NCI-H69 (cell line): ENCODE results near the gene PARM1.

Experiments
- DNase-seq: peaks from one replicate; lab custom pipeline; 2025; lab: John Stamatoyannopoulos, UW

The PARM1 gene

DNA sequence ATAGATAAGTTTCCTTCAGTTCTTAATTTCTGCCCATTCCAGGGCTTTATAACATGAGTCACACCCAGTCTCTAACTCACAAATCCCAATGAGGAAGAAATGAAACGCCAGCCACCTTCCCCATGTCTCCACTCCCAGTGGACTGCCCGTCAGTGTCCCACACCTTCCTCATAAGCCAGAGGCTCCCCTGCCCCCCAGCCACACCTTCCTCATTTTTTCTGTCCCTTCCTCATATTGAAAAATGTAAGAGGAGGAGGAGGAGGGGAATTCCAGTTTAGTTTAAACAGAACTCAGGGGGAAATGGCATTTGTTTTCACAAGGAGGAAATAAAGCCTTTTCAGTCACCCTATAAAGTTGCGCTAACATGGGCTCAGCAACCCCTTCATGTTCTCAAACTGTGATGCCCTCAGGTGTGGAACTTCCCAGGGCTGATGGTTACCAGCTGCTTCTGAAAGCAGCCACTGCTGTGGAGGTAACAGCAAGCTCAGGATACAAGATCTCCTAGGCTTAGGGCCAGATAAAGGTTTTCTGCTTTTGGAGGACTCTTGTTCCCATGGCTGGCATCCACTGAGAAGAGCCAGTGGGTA, 97.8 kb downstream of the PARM1 start:
- DNase-seq, result peak; percentile 3

DNA sequence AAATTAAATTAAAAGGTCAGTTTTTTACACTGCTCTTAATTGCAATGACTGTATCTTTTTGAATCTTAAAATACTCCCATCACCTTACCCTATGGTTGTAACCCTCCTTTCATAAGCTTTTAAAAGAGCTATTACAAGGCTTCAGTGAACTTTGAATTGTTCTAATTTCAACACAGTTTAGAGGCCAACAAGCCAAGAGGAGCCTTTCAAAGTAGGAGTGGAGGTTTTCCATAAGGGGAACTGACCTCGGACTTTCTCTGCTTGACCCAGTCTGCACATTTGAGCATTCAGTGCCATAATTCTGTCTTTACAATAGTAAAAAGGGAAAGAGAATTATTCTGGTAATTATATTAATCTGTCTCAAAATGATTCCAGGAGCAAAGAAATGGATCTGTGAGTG, 98.9 kb downstream of the PARM1 start:
- no peak for DNase-seq

DNA sequence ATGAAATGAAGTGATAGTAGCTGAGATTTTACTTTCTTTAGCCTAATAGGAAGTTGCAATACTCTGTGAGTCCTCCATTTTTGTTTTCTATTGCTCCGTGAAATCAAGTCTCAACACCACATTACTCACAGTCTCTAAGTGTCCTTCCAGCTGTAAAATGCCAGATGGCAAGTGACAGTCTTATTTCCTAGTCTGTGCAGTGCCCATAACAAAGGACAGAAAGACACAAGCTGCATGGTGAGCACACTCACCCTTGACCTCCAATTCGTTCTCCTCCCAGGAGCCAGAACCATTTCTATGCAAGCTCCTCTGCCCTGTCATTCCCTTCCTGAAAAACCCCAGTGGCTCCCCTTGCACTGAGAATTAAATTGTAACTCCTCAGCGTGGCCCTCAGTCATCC, 101.6 kb downstream of the PARM1 start:
- peak; percentile 21 for DNase-seq

DNA sequence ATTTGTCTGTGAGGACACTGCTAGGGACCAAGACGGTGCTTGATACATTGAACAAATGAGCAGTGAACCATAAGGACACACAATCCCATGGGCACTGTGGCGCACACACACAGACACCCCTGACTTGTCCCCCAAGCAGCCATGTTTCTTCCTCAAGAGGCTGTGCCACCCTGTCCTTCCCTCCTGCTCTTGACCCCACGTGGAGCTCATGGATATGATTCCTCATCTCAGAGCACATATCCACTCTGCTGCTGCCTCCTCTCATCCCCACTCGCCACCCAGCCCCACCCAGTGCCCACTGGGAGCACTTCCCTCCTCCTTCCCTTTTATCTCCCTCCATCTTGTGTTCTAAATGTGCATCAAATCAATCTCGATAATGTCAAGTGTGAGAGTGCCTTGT, 102.4 kb downstream of the PARM1 start:
- DNase-seq, result no peak

DNA sequence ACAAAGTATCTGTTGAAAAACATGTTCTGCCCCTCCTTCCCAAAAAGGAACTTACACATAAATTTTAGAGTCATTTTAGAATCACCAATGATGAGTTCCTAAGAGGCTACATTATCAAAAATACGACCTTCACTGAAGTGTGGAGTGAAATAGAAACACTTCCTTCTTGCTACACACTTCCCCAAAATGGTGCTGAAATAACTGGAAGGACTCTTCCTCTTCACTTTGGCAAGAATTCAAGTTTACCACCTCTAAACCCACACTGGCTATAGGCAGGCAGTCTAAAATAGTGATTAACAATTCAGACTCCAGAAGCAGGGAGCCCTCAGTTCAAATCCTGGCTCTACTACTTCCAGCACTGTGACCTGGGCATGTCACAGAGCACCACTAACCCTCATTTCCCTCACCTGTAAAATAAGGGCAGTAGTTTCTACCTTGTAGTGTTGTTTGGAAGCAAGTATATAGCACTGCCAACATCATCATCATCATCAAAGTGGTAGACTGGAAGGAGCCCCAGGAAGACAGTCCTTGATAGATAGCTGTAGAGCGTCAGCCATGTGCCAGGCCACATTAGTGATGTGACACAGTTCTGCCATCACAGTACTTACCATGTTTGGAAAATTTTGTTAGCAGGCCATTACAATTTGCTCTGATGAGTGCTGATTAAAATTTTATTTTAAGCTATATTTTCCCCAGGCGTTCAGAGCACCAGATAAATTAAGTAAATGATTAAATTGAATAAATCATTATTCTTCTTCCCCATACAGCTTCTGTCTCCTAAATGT, 103.3 kb downstream of the PARM1 start:
- DNase-seq, result no peak

DNA sequence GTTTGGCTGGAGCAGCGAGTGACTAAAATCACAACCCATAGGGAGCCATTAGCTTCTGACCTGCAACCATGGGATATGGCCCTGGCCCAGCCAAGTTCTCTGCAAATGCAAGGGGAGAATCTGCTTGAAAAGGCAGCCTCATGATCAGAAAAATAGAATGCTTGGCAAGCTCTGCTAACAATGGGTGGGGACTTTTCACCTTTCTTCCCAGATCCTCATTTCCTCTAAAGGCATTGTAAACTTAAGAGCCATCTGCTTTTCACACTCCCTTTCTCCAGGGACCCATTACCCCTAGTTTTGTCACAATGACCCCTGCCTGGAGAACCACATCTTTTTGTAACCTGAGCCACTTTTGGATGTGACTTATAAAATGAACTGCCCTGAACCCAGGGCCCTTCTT, 104.3 kb downstream of the PARM1 start:
- peak; percentile 76 for DNase-seq

DNA sequence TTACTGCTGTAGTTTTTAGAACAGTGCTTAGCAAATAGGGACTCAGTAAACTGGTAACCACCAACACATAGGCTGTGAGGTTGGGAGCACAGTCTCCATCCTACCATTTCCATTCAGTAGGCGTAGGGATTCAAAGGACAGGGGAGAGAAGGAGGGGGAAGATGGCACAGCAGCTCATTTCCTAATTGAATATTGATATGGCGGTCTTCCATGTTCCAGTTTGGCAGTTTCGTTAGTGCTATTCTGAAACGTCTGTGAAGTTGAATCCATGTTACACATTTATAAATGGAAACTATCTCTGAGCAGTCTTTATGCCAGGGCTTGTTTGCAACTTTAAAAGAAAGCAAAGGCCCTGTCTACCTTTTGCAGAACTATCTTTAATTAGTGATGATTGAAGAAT, 105.5 kb downstream of the PARM1 start:
- no peak for DNase-seq

DNA sequence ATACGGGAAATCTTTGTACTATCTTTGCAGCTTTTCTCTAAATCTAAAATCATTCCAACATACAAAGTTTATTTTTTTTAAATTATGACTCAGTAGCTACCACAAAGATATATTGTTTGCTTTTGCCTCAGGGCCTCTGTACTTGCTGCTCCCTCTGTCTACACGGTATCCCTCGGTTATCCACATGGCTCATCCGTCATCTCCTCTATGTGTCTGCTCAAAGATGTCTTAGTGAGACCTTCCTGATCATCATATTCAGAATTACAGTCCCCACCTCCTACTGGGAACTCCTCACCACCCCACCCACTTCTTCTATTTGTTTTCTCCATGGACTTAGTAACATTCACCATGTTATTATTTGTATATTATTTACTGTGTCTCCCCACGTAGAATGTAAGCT, 107.8 kb downstream of the PARM1 start:
- DNase-seq, result peak; percentile 2

DNA sequence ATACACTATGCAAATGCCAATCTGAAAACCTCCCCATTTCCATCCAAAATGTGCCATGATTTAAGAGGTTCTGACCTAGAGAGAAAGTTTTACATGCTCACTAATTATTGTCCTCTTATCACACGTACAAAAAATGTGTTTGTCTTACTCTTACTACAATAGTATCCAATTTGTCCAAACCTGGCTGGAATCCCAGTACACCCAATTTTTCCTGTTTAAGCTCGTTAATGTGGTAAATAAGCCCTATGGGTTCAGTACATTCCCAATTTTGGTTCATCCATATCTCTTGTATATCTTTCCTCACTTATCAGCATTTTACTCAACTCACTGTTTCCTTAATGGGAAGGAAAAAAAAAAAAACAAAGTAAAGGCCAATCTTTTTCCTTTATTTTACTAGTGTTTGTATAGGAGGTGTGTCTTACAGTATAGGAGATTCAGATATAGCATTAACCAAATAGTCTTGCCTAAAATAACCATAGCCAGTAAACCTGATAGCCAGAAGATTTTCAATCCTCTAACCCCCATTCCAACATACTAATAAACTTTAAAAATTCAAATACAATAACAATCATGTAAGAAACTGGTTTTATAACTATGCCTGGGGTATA, 109.8 kb downstream of the PARM1 start:
- no peak for DNase-seq

DNA sequence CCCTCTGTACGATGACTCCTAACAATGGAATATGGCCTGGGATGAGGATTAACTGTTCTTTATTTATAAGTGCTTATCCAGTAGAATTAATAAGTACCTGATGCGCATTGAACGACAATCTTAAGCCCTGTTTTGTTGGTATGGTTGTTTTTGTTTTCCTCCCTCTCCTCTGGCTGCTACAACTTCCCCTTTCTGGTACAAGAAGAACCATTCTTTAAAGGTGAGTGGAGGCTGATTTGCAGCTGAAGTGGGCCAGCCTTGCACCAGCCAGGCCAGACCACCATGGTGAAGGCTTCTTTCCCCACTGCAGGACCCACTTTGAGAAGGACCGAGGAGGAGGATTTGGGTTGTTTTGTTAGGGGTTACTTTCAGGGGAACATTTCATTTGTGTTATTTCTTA, 113.3 kb downstream of the PARM1 start:
- no peak for DNase-seq

DNA sequence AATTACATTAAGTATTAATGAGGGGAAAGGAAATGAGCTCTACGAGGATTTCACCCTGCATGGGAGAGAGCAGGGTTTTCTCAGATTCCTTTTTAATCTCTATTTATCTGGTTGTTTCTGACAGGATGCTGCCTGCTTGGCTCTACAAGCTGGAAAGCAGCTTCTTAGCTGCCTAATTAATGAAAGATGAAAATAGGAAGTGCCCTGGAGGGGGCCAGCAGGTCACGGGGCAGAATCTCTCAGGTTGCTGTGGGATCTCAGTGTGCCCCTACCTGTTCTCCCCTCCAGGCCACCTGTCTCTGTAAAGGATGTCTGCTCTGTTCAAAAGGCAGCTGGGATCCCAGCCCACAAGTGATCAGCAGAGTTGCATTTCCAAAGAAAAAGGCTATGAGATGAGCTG, 113.7 kb downstream of the PARM1 start:
- DNase-seq, result no peak

DNA sequence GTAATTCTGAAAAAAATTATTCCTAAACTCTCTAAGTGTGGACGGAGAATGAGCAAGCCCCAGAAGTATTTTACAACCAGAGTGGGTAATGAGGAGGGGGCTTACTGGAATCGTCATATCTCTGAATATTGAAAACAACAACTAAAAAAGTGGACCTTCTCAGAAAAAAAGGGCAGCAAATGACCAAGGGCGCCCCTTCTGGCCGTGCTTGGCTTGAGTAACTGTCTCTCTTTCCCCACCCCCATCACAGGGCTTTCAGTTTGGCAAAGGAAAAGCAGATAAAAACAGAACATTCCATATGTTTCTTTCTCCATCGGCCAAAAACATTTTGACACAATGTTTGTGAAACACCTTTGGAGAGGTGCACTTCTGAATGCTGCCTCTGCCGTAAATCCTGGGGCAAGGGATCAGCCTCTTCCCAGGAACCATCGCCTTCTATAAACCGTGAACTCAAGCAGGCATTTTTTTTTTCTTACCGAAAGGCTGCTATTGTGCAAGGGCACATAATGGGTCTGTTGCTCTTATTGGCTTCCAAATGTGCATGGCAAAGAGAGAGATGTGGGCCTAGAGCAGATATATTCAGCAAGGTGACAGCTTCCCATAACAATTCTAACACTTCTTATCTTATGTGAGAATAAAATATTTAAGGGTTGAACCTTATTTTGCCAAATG, 115.4 kb downstream of the PARM1 start:
- DNase-seq, result no peak

DNA sequence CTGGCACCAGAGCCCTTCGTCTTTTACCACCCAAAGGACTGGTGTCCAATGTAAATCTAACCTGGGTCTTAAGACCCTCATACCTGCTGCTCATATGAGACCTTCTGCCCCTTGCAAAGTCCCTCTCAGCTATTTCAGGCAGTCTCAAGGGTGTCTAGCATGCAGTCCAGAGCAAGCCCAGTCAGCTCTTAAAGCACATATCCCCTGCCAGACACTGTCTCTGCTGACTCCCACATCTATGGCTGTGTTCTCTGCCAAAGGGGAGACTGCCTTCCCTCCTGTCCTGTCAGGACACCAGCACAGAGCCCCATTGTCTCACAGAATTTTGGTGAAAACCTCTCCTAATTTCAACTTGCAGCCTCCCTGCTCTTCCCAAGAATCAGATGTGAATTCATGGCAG, 118.5 kb downstream of the PARM1 start:
- DNase-seq, result no peak

DNA sequence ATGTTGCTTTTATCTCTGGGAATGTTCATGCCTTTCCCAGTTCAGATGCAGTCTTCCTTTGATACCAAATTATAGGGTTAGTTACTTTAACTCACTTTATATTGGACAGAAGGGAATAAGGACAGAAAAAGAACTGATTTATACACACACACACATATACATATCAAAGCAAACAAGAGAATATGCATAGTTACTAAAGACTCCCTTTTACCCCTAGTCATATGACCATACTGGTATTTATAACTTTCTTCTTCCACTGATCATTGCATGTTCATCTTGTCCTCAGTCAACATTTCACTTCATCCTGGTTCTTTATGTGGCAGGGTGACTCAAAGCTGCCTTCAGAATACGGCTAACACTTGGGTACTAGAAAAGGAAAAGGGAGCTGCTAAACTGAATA, 120.4 kb downstream of the PARM1 start:
- no peak for DNase-seq

DNA sequence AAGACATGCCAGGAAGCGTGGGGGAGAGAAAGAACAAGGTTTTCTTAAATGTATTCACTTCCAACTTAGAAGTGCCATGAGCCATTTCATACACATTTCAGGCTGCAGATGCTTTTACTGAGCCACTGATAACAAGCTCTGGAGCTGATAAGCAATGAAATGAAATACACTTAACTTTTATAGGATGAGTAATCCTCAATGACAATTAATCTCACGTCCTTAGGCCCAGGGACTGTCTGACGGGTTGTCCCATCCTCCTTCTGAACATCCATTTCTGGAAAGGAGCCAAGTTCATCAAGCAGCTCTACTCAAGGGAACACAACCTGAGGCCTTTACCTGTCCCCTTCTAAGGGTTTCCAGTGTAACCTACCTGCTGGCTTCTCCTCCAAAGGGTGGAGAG, 121.2 kb downstream of the PARM1 start:
- peak; percentile 5 for DNase-seq

DNA sequence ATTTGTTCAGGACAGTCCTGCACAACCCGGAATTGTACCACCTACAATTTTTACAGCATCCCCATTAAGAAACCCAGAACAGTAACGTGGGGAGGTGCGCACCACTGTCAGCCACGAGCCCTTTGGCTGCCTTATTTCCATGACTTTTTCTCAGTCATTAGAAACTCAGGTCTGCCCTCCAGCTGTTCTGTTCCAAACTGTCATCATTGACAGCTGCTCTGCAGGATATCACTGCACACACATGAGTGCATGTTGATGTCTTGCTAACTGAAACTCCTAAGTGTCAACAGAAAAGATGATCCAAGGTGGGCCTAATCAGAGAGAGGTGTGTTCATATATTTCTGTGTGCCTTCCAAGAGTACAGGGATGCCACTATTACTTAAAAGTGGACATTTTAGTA, 123.4 kb downstream of the PARM1 start:
- peak; percentile 31 for DNase-seq

DNA sequence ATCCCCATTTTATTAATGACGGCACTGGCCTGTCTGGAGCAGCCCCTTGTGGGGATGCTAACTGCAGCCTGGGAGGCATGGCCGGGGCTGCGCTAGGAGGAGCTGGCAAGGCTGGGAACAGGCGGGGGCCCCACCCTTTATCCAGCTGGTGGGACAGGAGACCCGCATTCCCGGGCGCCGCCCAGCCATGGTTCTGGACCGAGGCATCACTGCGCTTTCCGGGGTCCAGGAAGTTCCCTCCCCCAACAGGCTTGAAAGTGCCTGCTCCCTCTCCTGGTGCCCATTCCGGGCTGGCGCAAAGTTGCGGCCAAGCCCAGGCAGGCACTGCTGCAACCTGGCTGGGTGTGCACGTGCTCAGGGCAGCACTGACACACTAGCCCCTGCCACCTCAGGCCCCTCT, 124.5 kb downstream of the PARM1 start:
- DNase-seq, result no peak

DNA sequence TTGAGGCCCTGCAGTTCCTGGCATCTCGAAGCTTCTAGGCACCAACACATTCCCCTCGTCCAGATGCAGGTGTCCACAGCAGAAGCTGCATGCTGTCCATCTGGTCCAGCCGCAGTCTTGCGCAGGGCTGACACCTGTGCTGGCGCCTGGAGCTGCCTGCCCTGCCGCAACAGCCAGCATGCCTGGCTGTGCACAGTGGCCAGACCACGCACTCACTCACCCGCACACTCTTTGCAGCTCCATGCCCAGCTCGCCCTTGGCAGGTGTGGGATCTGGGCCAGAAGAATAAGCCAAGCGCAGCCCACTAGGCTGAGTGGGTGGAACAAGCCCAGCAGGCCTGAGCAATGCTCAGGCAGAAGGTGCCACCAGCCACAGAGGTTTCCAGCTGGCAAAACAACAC, 125.6 kb downstream of the PARM1 start:
- DNase-seq, result no peak

DNA sequence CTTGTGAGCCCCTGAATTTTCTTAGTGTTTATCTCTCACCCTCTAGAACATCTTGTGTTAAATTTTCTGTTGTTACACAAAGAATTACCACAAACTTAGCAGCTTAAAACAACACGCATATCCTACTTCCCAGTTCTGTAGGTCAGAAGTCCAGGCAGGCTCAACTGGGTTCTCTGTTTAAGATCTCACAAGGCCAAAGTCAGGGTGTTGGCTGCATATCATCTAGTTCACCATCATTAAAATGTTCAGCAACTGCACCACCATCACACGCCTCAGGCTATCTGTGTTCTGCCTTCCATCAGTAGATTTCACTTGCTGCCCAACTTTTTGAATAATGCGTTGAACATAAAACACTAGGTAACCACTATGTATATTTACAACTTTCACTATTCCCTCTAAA, 130.5 kb downstream of the PARM1 start:
- DNase-seq, result no peak

DNA sequence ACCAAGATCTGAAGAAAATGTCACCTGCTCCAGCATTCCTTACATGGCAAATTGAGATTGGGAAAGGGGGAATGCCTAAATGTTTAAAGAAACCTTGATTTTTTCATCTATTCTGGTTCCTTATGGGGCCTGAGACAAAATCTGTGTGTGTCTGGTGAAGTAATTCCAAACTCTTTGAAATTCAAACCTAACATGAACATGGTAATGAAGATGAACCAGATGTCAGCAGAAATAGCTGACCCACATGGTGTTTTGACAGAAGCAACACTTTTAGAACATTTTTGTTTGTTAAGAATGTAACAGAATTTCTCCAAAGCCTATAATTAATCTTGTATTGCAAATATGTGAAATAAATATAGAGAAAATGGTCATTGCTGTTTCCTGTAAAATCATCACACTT, 133.0 kb downstream of the PARM1 start:
- DNase-seq, result no peak

DNA sequence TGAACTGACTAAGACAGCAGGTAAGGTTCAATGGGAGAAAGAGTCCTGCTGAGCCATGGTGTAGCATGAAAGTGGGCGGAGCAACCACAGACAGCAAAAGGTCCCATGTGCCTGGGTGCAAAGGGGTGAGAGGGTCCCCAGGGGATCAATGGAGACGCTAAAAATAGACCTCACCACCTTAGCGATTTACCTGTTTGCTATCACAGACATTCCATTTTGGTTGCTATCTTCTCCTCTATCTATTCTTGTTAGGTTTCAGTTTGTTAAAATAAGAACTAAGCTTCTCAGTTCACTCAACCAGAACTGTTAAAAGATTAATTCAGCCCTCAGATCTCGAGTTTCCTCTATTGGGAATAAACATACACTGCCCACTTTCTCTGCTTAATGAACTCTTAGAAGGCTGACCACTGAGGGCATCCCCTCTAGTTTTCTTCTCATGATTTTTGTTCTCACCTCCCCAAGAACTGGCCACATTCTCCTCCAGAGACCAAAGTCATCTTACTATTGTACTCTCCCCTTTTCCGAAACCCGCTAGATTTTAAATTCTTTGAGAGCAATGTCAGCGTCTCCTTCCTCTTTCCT, 136.7 kb downstream of the PARM1 start:
- DNase-seq, result no peak

DNA sequence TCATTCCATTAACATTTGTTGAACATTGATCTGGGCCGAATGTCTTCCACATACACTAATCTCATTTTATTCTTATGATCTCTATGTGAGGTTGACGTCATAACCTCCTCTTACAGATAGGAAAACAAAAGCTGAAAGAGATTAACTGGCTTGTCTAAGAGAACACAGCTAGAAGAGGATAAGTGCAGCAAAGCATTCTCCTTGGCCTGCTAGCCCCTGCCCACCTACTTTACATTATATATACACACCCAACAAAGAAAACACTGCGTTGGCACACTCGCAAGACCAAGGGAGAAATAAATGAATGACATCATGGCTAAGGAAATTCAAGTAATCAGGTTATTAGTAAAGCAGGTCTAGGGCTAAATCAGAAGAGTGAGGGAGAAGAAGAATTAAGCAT, 138.4 kb downstream of the PARM1 start:
- DNase-seq, result no peak

DNA sequence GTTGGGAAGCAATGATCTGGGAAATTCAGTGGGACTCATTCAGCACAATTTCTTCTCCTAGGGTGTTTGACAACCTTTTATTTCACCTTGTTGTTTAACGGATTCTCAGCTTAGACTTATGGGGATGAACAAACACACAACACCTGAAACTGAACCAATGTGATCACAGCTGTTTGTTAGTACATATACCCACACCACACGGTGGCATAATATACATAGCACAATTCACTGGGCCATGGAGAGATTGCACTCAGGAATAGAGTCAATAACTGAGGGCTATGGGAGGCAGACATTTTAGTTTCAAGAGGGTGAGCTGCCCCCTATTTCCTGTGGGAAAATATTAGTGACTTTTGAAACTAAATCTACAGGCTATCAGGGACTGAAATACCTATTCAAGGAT, 148.0 kb downstream of the PARM1 start:
- DNase-seq, result no peak
